Measurements from ENCODE around the gene SEMA3E. TPM values are rescaled to one million over a fixed set of nuclear protein-coding genes. Genes with fewer than 3 reads are reported as not detected.

The SEMA3E gene
- total and polyA plus RNA-seq, 7 donors: 0.04 to 0.46 (median 0.27) TPM

DNA sequence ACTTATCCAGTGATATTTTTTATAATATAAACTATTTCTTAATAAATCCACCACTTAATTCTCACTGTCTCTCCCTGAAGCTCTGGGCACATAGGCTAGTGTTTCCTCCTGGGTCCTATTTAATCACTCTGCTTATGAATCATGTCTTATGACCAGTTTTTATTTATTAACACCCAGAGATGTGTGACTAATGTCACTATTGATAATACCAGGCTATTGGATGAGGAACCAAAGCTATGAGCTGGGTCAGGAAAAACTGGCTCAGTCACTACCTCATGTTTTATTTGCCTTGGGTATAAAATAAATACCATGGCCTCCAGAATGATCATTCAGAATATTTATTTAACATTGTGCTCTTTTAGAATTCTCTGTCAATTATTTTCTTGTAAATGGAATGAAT is 5.2 kb downstream of the SEMA3E start:
- Histone ChIP-seq H3K9me3 (no peaks in the 10 kb centered on the region), H3K4me1 (no peaks in the 10 kb centered on the region), H3K36me3 (ENCODE audit: insufficient read depth in 1 of 2, low read depth in 1 of 2) (no peaks in the 10 kb centered on the region), H3K27ac (no peak overlapping the region), H3K4me3 (no peak overlapping the region), H3K27me3 (ENCODE audit: insufficient read depth in 3 of 3, low read length in 2 of 3) (no peaks in the 10 kb centered on the region)
- TF ChIP-seq, protein P1, sequence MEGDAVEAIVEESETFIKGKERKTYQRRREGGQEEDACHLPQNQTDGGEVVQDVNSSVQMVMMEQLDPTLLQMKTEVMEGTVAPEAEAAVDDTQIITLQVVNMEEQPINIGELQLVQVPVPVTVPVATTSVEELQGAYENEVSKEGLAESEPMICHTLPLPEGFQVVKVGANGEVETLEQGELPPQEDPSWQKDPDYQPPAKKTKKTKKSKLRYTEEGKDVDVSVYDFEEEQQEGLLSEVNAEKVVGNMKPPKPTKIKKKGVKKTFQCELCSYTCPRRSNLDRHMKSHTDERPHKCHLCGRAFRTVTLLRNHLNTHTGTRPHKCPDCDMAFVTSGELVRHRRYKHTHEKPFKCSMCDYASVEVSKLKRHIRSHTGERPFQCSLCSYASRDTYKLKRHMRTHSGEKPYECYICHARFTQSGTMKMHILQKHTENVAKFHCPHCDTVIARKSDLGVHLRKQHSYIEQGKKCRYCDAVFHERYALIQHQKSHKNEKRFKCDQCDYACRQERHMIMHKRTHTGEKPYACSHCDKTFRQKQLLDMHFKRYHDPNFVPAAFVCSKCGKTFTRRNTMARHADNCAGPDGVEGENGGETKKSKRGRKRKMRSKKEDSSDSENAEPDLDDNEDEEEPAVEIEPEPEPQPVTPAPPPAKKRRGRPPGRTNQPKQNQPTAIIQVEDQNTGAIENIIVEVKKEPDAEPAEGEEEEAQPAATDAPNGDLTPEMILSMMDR (IDR thresholded peaks at IDR 0.05): no peak
- intact Hi-C loops (cut with DNase I): no loop called here
- no peak for DNase-seq
- ATAC-seq: no peak

DNA sequence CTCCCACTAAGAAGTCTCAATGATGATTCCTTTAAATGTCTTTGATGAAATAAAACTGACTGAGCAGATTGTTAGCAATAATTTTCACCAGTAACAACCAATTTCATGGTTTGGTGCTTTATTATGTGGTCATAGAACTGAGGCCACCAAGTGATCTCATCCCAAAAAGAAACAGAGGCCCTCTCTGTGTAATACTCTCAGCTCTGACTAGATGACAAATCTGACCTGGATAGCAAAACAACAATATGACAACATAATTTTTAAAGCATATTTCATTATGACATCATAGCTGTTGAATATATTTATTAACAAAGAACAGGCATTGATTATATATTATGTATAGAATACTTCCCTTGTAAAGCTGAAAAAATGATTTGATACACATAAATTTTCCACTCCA is 5.9 kb downstream of the SEMA3E start:
- intact Hi-C loops (cut with DNase I): no loop called here
- DNase-seq (no peak), ATAC-seq (no peak)
- H3K4me1 ChIP-seq: no peaks in the 10 kb centered on the region
- H3K9me3 ChIP-seq: no peaks in the 10 kb centered on the region
- no peaks in the 10 kb centered on the region for H3K36me3 ChIP-seq (ENCODE audit: insufficient read depth in 1 of 2, low read depth in 1 of 2)
- no peak overlapping the region for H3K27ac ChIP-seq
- H3K4me3 ChIP-seq: no peak overlapping the region
- TF ChIP-seq, protein P1 (IDR thresholded peaks at IDR 0.05): no peak
- no peaks in the 10 kb centered on the region for H3K27me3 ChIP-seq (ENCODE audit: insufficient read depth in 3 of 3, low read length in 2 of 3)

DNA sequence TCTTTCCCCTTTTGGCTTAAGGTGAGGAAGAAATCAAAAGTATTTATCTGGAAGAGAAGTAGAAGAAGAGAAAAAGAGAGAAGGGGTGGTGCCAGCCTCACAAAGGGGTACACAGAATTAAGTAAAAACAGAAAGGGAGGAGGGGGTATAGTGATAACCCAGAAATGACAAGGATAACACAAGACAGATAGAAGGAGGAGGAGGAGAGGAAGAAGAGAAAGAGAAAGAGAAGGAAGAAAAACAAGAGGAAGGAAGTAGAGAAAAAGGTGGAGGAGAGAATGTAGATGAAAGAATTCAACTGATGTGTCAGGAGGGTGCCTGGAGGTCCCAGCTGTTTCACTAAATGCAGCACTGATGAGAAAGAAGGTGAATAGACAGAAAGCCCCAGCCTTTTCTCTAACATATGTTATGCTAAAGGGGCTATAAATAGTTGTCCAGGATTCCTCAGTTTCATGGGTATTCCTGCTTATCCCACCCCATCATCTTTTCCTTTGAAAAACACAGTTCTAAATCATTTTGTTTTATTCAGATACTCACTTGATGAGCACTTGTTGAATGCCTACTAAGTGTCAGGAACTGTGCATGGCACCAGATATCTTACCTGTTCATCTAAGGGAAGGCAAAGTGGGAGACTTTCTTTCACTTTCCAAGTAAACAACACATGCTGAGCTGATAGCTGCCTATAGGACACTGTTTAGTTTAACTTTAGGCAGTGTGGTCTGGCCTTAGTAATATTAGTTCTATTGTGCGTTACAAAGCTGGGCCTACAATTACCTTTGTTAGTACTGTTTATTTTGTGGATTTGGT is 8.0 kb downstream of the SEMA3E start:
- H3K36me3 ChIP-seq (ENCODE audit: insufficient read depth in 1 of 2, low read depth in 1 of 2): no peaks in the 10 kb centered on the region
- no peaks in the 10 kb centered on the region for H3K9me3 ChIP-seq
- H3K4me3 ChIP-seq: no peak overlapping the region
- no peaks in the 10 kb centered on the region for H3K4me1 ChIP-seq
- H3K27ac ChIP-seq: no peak overlapping the region
- no peaks in the 10 kb centered on the region for H3K27me3 ChIP-seq (ENCODE audit: insufficient read depth in 3 of 3, low read length in 2 of 3)
- ATAC-seq (no peak), DNase-seq (no peak)
- 87 to 91% (median 90%) methylated on average over 1 of the region's 1 CpG for WGBS, 3 donors
- TF ChIP-seq, protein P1 (IDR thresholded peaks at IDR 0.05): no peak
- intact Hi-C loops (cut with DNase I): no loop called here

DNA sequence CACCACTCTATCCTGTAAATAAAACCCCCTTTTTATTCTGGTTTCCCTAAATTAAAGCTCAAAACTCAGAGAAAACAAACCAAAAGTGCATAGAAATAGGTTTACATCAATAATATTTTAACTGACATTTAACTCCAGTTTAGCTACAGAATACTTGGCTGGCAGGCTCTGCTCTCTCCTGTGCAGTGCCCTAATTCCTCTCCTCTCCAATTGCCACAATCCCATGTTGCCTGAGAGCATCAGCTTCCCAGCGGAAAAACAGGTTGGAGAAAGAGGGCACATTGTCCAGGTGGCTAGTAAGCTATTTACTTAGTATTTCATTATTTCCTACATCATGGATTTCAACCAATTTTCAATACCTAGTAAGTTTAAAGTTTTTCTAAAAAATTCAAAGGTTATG is 8.7 kb downstream of the SEMA3E start:
- intact Hi-C loops (cut with DNase I): no loop called here
- no peak for ATAC-seq
- H3K27ac ChIP-seq: no peak overlapping the region
- no peaks in the 10 kb centered on the region for H3K27me3 ChIP-seq (ENCODE audit: insufficient read depth in 3 of 3, low read length in 2 of 3)
- TF ChIP-seq, protein P1 (IDR thresholded peaks at IDR 0.05): no peak
- no peak for DNase-seq
- H3K9me3 ChIP-seq: no peaks in the 10 kb centered on the region
- WGBS, 3 donors: 28 to 76% (median 60%) methylated on average over 1 of the region's 1 CpG
- no peaks in the 10 kb centered on the region for H3K4me1 ChIP-seq
- H3K4me3 ChIP-seq: no peak overlapping the region
- H3K36me3 ChIP-seq (ENCODE audit: insufficient read depth in 1 of 2, low read depth in 1 of 2): no peaks in the 10 kb centered on the region

DNA sequence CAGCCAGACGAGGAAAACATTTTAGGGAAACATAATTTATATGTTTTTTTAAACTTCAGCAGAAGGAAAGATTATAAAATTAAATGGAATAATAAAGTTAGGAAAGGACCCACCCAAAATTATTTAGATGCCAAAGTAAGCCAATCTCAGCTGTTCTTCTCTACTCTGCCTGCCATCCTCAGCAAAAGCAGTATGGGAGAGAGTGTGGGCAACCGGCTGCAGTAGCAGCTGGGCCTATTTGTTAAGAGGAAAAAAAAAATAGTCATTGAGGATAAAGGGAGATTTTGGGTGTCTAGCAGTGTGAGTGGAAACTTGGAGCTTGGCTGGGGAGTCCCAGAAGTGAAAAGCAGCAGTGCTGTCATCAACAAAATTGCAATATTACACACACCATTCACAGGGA is 15.4 kb downstream of the SEMA3E start:
- TF ChIP-seq, protein P1 (IDR thresholded peaks at IDR 0.05): no peak
- WGBS, 3 donors: 32 to 35% (median 32%) methylated on average over 2 of the region's 2 CpGs
- Histone ChIP-seq H3K36me3 (ENCODE audit: insufficient read depth in 1 of 2, low read depth in 1 of 2) (no peaks in the 10 kb centered on the region), H3K4me3 (no peak overlapping the region), H3K9me3 (no peaks in the 10 kb centered on the region), H3K27ac (no peak overlapping the region), H3K4me1 (no peaks in the 10 kb centered on the region), H3K27me3 (ENCODE audit: insufficient read depth in 3 of 3, low read length in 2 of 3) (no peaks in the 10 kb centered on the region)
- no peak for DNase-seq
- ATAC-seq: no peak
- intact Hi-C loops (cut with DNase I): no loop called here

Measured in psoas muscle (tissue), 8 donors.